ENCODE results near the gene CAMK1D.

- TF ChIP-seq, protein P1, sequence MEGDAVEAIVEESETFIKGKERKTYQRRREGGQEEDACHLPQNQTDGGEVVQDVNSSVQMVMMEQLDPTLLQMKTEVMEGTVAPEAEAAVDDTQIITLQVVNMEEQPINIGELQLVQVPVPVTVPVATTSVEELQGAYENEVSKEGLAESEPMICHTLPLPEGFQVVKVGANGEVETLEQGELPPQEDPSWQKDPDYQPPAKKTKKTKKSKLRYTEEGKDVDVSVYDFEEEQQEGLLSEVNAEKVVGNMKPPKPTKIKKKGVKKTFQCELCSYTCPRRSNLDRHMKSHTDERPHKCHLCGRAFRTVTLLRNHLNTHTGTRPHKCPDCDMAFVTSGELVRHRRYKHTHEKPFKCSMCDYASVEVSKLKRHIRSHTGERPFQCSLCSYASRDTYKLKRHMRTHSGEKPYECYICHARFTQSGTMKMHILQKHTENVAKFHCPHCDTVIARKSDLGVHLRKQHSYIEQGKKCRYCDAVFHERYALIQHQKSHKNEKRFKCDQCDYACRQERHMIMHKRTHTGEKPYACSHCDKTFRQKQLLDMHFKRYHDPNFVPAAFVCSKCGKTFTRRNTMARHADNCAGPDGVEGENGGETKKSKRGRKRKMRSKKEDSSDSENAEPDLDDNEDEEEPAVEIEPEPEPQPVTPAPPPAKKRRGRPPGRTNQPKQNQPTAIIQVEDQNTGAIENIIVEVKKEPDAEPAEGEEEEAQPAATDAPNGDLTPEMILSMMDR (IDR thresholded peaks at IDR 0.05) = no peak
- no peak for TF ChIP-seq POLR2A (IDR thresholded peaks at IDR 0.05)
Measured at GRCh38 chr10:12826800-12827372, 477.5 kb downstream of the CAMK1D start.
